Testis (tissue), 3 donors: Measurements from ENCODE around the gene ENDOU. TPM values are rescaled to one million over a fixed set of nuclear protein-coding genes. Genes with fewer than 3 reads are reported as not detected.

Experiments used
- DNase-seq: peaks from one replicate; pipeline ENCODE4 v3.0.0-alpha.2; 2019
- H3K27ac ChIP-seq, 2 donors: fragments of 200-600 bp; sonication (generic); one replicate each; pipeline ENCODE4 v1.5.1; 2019
- H3K27me3 ChIP-seq: fragments of 200-600 bp; sonication (generic); one replicate; pipeline ENCODE4 v1.5.1; 2019
- H3K36me3 ChIP-seq: fragments of 200-600 bp; sonication (generic); one replicate; pipeline ENCODE4 v1.5.1; 2017; ENCODE audit warnings: low read depth; ENCODE audit errors: missing control alignments
- H3K4me1 ChIP-seq: fragments of 200-600 bp; sonication (generic); one replicate; pipeline ENCODE4 v1.5.1; 2019
- H3K4me3 ChIP-seq, 2 donors: fragments of 200-600 bp; sonication (generic); one replicate each; pipeline ENCODE4 v1.5.1; 2017 to 2019
- H3K9me3 ChIP-seq: fragments of 200-600 bp; sonication (generic); one replicate; pipeline ENCODE4 v1.5.1; 2017
- POLR2A ChIP-seq: fragments of 450-650 bp; IDR thresholded peaks from one replicate; pipeline ENCODE4 v1.6.1; 2017; ENCODE audit warnings: antibody characterized with exemption, mild to moderate bottlenecking, moderate library complexity
- WGBS, 2 donors: methylation state at CpG; one replicate each; pipeline ENCODE4 v1.1.5; 2018; 5-methylcytosine and 5-hydroxymethylcytosine counted together
- intact Hi-C: fragments of 100-400 bp; cut with DNase I; formaldehyde crosslinking; loops from one replicate; pipeline ENCODE4 v1.15.1; 2023; ENCODE audit warnings: low total_unique reads
- polyA plus RNA-seq: library from polyadenylated mRNA; stranded (reverse); fragments of 350-450 nt; fragmentation: Illumina TruSeq; extraction: RNeasy Lipid Tissue Mini Kit (QIAGEN cat#74804); gene quantifications from one replicate; pipeline ENCODE4 v1.2.3, GENCODE V29; 2014; ENCODE audit warnings: low read depth, low replicate concordance; ENCODE audit not compliant: insufficient read depth
- total RNA-seq, 2 donors: library from RNA; depleted of rRNA; stranded (reverse); fragments of >200 nt; gene quantifications; one replicate each; pipeline ENCODE4 v1.2.3, GENCODE V29; 2016
- TF ChIP-seq, protein P1 (sequence below), 3 experiments: fragments of 450-650 bp in 2 of 3; fragments of 200-600 bp in 1 of 3; sonication (generic) in 1 of 3; IDR thresholded peaks; one replicate each; pipeline ENCODE4 v1.5.1; 2016 to 2019; ENCODE audit warnings: antibody characterized with exemption in 3 of 3, mild to moderate bottlenecking in 2 of 3, moderate library complexity in 1 of 3

The ENDOU gene
- total and polyA plus RNA-seq, 3 donors from 2014 or later = 0.16 to 0.43 (median 0.21) TPM

DNA sequence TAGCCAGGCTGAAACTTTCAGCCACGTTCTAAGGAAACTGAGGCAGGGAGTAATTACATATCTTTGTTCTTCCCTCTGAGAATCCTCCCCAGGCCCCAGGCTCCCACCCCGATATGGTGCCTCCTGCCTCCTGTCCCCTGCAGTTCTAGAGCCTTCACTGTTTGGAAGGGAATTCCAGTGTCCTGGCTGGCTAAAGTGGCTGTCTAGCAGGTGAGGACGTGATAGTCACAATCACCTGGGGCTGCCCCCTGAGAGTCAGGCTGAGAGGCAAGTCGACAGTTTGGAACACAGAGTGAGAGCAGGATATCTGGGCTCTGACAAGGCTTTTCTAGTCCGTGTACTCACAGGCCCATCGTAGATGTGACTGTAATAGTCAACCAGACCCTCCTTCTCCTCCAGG, 13.1 kb downstream of the ENDOU start:
- no peak for DNase-seq
- Histone ChIP-seq H3K4me3 (no peak overlapping the region), H3K27me3 (no peaks in the 10 kb centered on the region), H3K9me3 (no peaks in the 10 kb centered on the region), H3K4me1 (peaks cover 19% of the 10 kb centered on the region), H3K27ac (no peak overlapping the region), H3K36me3 (no peaks in the 10 kb centered on the region)
- intact Hi-C loops = loop anchor here (10.0 kb wide), 2 partner anchors 63 to 123 kb away; partner anchors contain the start of gene SLC48A1
- TF ChIP-seq, protein P1, sequence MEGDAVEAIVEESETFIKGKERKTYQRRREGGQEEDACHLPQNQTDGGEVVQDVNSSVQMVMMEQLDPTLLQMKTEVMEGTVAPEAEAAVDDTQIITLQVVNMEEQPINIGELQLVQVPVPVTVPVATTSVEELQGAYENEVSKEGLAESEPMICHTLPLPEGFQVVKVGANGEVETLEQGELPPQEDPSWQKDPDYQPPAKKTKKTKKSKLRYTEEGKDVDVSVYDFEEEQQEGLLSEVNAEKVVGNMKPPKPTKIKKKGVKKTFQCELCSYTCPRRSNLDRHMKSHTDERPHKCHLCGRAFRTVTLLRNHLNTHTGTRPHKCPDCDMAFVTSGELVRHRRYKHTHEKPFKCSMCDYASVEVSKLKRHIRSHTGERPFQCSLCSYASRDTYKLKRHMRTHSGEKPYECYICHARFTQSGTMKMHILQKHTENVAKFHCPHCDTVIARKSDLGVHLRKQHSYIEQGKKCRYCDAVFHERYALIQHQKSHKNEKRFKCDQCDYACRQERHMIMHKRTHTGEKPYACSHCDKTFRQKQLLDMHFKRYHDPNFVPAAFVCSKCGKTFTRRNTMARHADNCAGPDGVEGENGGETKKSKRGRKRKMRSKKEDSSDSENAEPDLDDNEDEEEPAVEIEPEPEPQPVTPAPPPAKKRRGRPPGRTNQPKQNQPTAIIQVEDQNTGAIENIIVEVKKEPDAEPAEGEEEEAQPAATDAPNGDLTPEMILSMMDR (IDR thresholded peaks at IDR 0.05) = no peak
- no peak for TF ChIP-seq POLR2A
- WGBS, 2 donors = 98% methylated on average over 4 to 6 of the region's 6 CpGs

DNA sequence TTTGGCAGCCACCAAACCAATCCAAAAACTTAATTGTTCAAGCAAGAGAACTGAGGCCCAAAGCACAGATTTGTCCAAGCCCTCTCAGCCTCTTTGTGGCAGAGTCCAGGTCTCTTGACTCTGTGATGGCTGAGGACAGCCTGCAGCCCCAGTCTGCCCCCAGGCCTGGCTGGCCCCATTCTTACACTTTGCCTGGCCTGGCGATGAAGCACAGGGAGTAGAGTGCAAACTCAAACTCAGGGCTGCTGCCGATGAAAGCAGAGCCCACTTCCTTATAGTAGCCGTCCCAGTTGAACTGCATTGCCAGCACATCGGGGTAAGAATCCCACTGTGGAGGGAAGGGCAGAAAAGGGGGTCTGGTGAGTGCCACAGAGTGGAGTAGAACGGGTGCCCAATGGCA, 13.8 kb downstream of the ENDOU start:
- intact Hi-C loops = loop anchor here (10.0 kb wide), 2 partner anchors 63 to 123 kb away; partner anchors contain the start of gene SLC48A1
- no peak overlapping the region for H3K27ac ChIP-seq
- DNase-seq = no peak
- no peaks in the 10 kb centered on the region for H3K27me3 ChIP-seq
- 91 to 96% methylated on average over 5 of the region's 5 CpGs for WGBS, 2 donors
- TF ChIP-seq, protein P1 (IDR thresholded peaks at IDR 0.05) = no peak
- TF ChIP-seq POLR2A = no peak
- peaks cover 13% of the 10 kb centered on the region for H3K4me1 ChIP-seq
- H3K9me3 ChIP-seq = no peaks in the 10 kb centered on the region
- no peaks in the 10 kb centered on the region for H3K36me3 ChIP-seq
- no peak overlapping the region for H3K4me3 ChIP-seq

GRCh38 chr12:47710278-47710677, 15.0 kb downstream of the ENDOU start:
- intact Hi-C loops = loop anchor here (10.0 kb wide), 2 partner anchors 65 to 125 kb away; partner anchors contain the start of gene SLC48A1
- H3K9me3 ChIP-seq = no peaks in the 10 kb centered on the region
- no peaks in the 10 kb centered on the region for H3K27me3 ChIP-seq
- no peak for TF ChIP-seq POLR2A
- TF ChIP-seq, protein P1 (IDR thresholded peaks at IDR 0.05) = no peak
- no peak overlapping the region for H3K27ac ChIP-seq
- H3K36me3 ChIP-seq = no peaks in the 10 kb centered on the region
- peaks cover 3% of the 10 kb centered on the region for H3K4me1 ChIP-seq
- no peak overlapping the region for H3K4me3 ChIP-seq
- no peak for DNase-seq

- Histone ChIP-seq H3K4me3 (no peak overlapping the region), H3K27me3 (no peaks in the 10 kb centered on the region), H3K27ac (no peak overlapping the region), H3K36me3 (no peaks in the 10 kb centered on the region), H3K4me1 (peaks cover 8% of the 10 kb centered on the region), H3K9me3 (no peaks in the 10 kb centered on the region)
- WGBS, 2 donors = 82 to 87% methylated on average over 2 of the region's 2 CpGs
- no peak for DNase-seq
- TF ChIP-seq, protein P1 (IDR thresholded peaks at IDR 0.05) = no peak
- no peak for TF ChIP-seq POLR2A
- intact Hi-C loops = loop anchor here (10.0 kb wide), 2 partner anchors 65 to 125 kb away; partner anchors contain the start of gene SLC48A1
Observed at GRCh38 chr12:47709671-47710070, 15.6 kb downstream of the ENDOU start.

DNA sequence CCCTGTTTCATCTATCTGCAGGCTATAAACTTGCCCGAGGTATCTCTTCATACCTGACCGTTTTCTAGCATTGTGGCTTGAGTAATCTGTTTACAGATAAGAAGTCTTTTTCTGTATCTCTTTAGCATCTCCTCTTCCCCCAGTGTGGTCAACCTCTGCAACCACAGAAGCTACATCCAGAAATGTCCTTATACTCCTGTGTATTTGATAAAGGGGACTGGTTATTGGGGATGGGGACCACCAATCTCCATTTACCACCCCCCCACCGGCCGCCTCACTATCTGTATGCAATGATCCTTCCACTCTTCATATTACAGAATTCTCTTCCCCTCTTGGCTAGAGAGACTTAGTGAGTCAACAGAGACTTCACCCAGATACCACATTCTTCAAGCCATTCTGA, 16.1 kb downstream of the ENDOU start:
- 86 to 95% methylated on average over 4 of the region's 4 CpGs for WGBS, 2 donors
- intact Hi-C loops = no loop called here
- Histone ChIP-seq H3K4me3 (no peak overlapping the region), H3K36me3 (no peaks in the 10 kb centered on the region), H3K4me1 (peaks cover 9% of the 10 kb centered on the region), H3K27me3 (no peaks in the 10 kb centered on the region), H3K27ac (no peak overlapping the region), H3K9me3 (no peaks in the 10 kb centered on the region)
- no peak for DNase-seq
- TF ChIP-seq, protein P1 (IDR thresholded peaks at IDR 0.05) = no peak
- TF ChIP-seq POLR2A = no peak
